NCI-H69 (cell line): ENCODE measurements around the gene ELANE.

ENCODE experiments used
- DNase-seq: peaks from one replicate; lab custom pipeline; 2025; lab: John Stamatoyannopoulos, UW

ELANE gene

DNA sequence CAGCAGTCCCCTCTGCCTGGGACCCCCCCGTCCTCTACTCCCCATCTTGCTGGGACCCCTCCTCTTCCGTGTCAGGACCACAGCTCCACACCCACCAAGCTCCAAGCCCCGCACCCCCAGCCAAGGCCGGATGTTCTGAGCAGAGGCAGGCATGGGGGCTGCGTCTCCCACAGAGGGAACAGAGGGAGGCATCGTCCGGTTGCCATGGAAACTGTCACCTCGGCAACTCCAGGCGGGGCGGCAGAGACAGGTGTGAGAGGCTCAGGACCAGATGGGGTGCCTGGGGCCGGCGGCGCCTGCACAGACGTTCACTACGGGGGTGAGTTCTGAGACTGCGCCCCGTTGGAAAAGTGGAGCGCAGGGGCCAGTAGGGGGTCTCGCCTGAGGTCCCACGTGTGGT is 46.6 kb downstream of the ELANE start:
- peak; percentile 90 for DNase-seq

DNA sequence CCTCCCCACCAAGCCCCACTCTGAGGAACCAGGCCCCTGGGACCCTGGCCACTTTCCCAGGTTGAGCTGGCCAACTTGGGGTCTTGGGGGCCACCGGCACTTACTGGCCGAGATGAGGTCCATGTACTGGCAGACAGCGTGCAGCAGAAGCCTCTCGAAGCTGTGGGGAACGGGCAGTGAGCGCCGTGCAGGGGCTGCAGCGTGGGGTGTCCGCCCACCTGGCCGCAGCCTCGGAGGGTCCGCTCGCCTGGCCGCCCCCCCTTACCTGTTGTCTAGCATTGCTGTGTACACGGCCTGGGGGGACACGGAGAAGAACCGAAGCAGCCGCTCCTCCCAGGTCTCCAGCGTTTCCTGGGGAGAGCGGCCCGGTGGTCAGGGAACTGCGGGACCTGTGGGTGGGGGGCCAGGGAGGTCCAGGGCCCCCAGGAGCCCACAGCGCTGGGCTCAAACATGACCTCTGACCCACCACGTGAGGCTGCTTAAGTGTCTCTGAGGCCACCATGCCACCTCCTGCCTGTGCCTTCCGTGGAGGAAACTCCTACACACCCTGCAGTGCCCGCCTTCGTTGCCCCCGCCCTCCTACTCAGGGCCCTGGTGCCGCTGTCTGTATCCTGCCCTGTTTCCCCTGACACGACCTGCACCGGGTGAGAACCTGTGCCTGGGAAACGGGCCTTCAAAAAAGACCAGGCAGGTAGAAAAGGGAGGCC is 47.4 kb downstream of the ELANE start:
- no peak for DNase-seq

DNA sequence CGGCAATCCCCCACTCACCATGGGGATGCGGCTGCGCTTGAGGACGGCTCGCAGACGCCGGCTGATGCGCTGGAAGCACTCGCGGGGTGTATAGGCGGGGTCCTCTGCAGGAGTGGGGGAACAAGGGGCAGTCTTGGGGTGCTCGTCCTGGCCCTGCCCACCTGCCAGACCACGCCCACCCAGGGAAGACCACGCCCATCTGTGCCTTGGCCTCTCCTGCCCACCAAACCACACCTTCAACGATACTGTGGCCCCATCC is 47.9 kb downstream of the ELANE start:
- DNase-seq: no peak

DNA sequence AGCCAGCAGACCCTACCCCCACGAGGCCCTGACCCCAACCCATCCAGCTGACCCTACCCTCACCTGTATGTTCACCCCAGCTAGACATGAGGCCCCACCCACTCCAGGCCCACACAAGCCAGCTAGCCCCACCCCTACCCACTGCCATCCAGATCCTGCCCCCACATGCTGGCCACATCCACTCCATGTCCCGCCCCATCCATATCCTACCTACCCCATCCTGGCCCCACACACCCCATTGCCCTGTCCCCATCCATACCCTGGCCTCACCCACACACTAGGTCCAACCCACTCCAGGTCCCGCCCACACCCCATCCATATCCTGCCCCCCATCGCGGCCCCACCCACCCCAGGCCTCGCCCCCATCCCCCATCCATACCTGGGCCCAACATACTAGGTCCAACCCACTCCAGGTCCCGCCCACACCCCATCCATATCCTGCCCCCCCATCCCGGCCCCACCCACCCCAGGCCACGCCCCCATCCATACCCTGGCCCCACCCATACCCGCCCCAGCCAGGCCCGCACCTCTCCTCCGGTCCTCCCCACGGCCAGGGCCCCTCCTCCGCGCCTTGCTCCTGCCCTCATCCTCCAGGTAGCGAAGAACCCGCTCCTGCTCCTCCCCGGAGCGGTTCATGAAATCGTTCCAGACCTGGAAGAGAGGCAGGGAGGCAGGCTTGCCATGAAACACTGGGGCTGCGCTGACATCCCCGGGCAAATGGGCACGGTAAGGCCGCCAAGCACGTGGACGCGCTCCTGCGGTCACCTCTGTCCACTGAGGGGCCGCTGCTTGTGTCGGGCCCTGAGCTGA is 48.4 kb downstream of the ELANE start:
- peak; percentile 39 for DNase-seq

DNA sequence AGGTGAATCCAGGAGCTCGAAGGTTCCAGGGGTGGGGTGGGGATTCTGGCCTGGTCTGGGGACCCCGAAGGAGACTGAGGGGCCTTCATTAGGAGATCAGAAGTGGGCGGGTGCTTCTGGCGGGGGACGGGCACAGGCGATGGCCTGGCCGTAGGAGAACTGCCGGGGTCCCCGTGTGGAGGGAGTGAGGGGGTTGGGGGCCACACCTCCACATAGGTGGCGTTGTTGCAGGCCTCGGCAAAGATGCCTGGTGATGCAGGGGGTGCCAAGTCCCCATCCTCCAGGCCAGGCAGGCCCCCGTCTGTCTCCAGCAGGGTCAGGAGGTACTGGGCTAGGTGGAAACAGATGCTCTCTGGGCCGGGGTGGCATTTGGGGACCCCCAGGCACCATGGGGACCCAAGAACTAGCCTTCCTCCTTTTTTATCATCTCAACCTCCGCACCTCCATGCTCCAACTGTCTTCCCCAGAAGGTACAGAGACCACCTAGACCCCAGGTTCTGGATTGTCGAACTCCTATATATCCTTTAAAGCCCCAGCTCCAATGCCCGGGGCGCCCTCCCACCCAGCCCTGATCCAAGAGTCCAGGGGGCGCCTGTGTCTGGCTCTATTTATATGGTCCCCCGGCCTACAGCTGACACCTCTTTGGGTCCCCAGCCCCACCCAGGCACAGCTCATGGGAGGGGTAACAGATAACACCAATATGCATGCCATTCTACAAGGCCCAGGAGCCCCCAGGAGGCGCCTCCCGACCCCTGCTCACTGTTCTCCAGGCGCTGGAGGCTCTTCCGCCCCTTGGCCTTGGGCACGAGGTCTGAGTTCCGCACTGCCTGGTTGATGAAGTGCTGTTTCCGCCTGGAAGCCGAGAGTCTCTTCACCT is 49.4 kb downstream of the ELANE start:
- DNase-seq: no peak

DNA sequence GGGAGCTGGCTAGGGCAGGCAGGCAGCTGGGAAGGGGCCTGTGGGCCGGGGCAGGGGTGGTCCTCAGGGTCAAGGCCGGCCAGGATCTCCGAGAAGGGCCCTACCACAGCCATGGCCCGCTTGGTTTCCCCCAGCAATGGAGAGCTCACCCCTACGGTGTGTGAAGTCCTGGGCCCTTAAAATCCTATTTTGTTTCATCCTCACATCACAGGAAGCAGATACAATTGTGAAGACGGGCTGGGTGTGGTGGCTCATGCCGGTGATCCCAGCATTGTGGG is 49.9 kb downstream of the ELANE start:
- no peak for DNase-seq

DNA sequence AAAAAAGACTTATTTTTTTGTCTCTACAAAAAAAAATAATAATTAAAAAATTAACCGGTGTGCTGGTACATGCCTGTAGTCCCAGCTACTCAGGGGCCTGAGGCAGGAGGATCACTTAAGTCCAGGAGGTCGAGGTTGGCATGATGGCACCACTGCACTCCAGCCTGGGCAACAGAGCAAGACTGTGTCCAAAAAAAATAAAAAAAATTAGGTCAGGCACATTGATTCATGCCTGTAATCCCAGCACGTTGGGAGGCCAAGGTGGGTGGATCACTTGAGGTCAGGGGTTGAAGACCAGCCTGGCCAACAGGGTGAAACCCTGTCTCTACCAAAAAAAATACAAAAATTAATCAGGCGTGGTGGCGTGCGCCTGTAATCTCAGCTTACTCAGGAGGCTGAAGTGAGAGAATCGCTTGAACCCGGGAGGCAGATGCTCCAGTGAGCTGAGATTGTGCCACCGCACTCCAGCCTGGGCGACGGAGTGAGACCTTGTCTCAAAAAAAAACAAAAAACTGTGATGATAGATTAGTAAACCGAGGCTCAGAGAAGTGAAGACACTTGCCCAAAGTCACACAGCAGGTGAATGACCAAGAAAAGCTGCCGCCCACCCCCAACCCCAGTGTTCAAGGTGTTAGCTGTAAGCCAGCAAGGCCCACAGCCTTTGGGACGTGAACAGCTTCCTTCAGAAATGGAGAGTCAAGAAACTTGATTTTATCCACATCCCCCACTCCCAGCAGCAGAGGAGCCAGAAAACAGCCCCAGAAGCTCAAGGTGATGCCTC is 50.5 kb downstream of the ELANE start:
- no peak for DNase-seq

DNA sequence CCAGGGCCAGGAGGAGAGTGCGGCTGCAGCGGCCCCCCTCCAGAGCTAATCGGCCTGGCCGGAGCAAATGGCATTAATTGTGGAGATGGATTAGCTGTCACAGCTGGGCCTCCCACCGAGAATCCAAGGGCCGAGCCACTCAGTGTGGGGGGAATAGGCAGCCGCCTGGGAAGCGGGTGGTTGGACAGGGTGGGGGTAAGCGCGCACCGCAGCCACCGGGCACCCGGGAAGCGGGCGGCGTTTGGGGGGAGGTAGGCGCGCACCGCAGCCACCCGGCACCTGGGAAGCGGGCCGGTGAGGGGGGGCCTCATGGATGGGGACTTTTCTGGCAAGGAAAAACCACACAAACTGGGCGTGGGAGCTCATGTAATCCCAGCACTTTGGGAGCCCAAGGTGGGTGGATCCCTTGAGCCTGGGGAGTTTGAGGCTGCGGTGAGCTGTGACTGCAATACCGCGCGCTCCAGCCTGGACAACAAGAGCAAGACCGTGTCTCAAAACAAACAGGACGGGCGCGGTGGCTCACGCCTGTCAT is 51.2 kb downstream of the ELANE start:
- peak; percentile 93 for DNase-seq

DNA sequence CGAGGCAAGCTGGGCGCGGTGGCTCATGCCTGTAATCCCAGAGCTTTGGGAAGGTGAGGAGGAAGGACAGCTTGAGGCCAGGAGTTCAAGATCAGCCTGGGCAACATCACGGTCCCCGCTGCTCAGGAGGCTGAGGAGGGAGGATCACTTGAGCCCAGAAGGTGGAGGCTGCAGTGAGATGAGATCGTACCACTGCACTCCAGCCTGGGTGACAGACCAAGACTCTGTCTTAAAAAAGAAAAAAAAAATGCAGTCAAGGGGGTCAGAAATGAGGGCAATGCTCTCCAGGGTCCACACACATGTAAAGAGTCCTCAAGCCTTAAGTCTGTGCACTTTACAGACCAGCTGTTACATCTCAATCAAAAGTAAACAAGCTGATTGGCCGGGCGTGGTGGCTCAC is 52.4 kb downstream of the ELANE start:
- DNase-seq: peak; percentile 38
